IMR-90 (cell line): ENCODE measurements around the gene ACACB. TPM values are rescaled to one million over a fixed set of nuclear protein-coding genes. Genes with fewer than 3 reads are reported as not detected.

ENCODE experiments used
- ATAC-seq: fragments of 200-7000 bp; cut with Tn5 transposase; 2 replicates; pipeline ENCODE4 v1.9.1; 2020; ENCODE audit warnings: low read depth, mild to moderate bottlenecking, moderate library complexity
- BruUV-seq: library from RNA; stranded (reverse); fragments of 400-500 nt; replicated peaks from 2 replicates; lab custom pipeline; 2021; lab: Mats Ljungman, UMichigan
- CTCF ChIA-PET: fragments of 300-600 bp; formaldehyde crosslinking; extraction: SDS; loops from one replicate; lab custom pipeline; 2021; ENCODE audit warnings: antibody characterized with exemption; lab: Yijun Ruan, JAX
- POLR2A ChIA-PET: fragments of 300-600 bp; sonication (Branson Sonifier 250); formaldehyde crosslinking; loops from one replicate; lab custom pipeline; 2022; ENCODE audit warnings: antibody characterized with exemption; ENCODE audit not compliant: unreplicated experiment; lab: Charles Lee
- DNase-seq: peaks from one replicate; pipeline ENCODE4 v3.0.0; 2013
- H2AFZ ChIP-seq: replicated peaks from 2 replicates; pipeline ENCODE3; 2013; ENCODE audit warnings: low read length, mild to moderate bottlenecking; ENCODE audit not compliant: poor library complexity
- H2AK5ac ChIP-seq: 2 replicates; pipeline ENCODE4 v1.6.1; 2013; ENCODE audit warnings: low read depth, low read length, inconsistent platforms
- H2AK9ac ChIP-seq: replicated peaks from 2 replicates; pipeline ENCODE3; 2013; ENCODE audit warnings: mild to moderate bottlenecking, low read depth, low read length, moderate library complexity; ENCODE audit not compliant: poor library complexity
- H2BK120ac ChIP-seq: 2 replicates; pipeline ENCODE4 v1.6.1; 2013; ENCODE audit warnings: low read depth, low read length, inconsistent platforms
- H2BK15ac ChIP-seq: 3 replicates; pipeline ENCODE4 v1.6.1; 2013; ENCODE audit warnings: low read depth, low read length, inconsistent platforms
- H2BK20ac ChIP-seq: 2 replicates; pipeline ENCODE4 v1.6.1; 2013; ENCODE audit warnings: low read depth, mild to moderate bottlenecking, inconsistent platforms, low read length, moderate library complexity
- H2BK5ac ChIP-seq: 2 replicates; pipeline ENCODE4 v1.6.1; 2013; ENCODE audit warnings: mild to moderate bottlenecking, low read depth, low read length, inconsistent platforms; ENCODE audit not compliant: poor library complexity, severe bottlenecking
- H3K14ac ChIP-seq: replicated peaks from 2 replicates; pipeline ENCODE4 v1.6.1; 2013; ENCODE audit warnings: low read depth, low read length, inconsistent platforms
- H3K18ac ChIP-seq: 2 replicates; pipeline ENCODE4 v1.6.1; 2013; ENCODE audit warnings: low read depth, low read length, control low read depth
- H3K23ac ChIP-seq: 2 replicates; pipeline ENCODE4 v1.6.1; 2013; ENCODE audit warnings: low read depth, low read length, inconsistent platforms
- H3K27ac ChIP-seq: 2 replicates; pipeline ENCODE4 v1.5.1; 2013; ENCODE audit warnings: mild to moderate bottlenecking, control low read depth, low read length; ENCODE audit not compliant: insufficient read depth
- H3K27me3 ChIP-seq: 2 replicates; pipeline ENCODE4 v1.6.1; 2013; ENCODE audit warnings: low read length; ENCODE audit not compliant: control insufficient read depth, insufficient read depth
- H3K36me3 ChIP-seq: 2 replicates; pipeline ENCODE4 v1.6.1; 2013; ENCODE audit warnings: low read length, mixed read lengths; ENCODE audit not compliant: control insufficient read depth, insufficient read depth
- H3K4ac ChIP-seq: 2 replicates; pipeline ENCODE4 v1.6.1; 2013; ENCODE audit warnings: low read depth, low read length, inconsistent platforms
- H3K4me1 ChIP-seq: 2 replicates; pipeline ENCODE4 v1.6.1; 2013; ENCODE audit warnings: low read length, mixed read lengths; ENCODE audit not compliant: control insufficient read depth, insufficient read depth
- H3K4me2 ChIP-seq: 2 replicates; pipeline ENCODE4 v1.6.1; 2013; ENCODE audit warnings: low read depth, mild to moderate bottlenecking, control low read depth, low read length, moderate library complexity
- H3K4me3 ChIP-seq: 2 replicates; pipeline ENCODE4 v1.5.1; 2013; ENCODE audit warnings: low read depth, mild to moderate bottlenecking, control low read depth, low read length, moderate library complexity; ENCODE audit not compliant: insufficient read depth
- H3K56ac ChIP-seq: 2 replicates; pipeline ENCODE4 v1.6.1; 2013; ENCODE audit warnings: low read length, inconsistent platforms; ENCODE audit not compliant: insufficient read depth; ENCODE audit errors: extremely low read depth
- H3K79me1 ChIP-seq, 2 experiments: 2 replicates each; pipeline ENCODE4 v1.6.1; 2013; ENCODE audit warnings: low read length in 2 of 2, inconsistent platforms in 1 of 2, low read depth in 1 of 2
- H3K9ac ChIP-seq: 2 replicates; pipeline ENCODE4 v1.6.1; 2013; ENCODE audit warnings: low read depth, low read length, control low read depth
- H3K9me1 ChIP-seq: 2 replicates; pipeline ENCODE4 v1.6.1; 2013; ENCODE audit warnings: low read length, inconsistent platforms; ENCODE audit not compliant: insufficient read depth
- H3K9me3 ChIP-seq: 2 replicates; pipeline ENCODE4 v1.6.1; 2013; ENCODE audit warnings: low read length; ENCODE audit not compliant: control insufficient read depth, insufficient read depth
- H4K20me1 ChIP-seq: 2 replicates; pipeline ENCODE4 v1.6.1; 2013; ENCODE audit warnings: low read length, inconsistent platforms; ENCODE audit not compliant: insufficient read depth
- H4K5ac ChIP-seq: 2 replicates; pipeline ENCODE4 v1.6.1; 2013; ENCODE audit warnings: mild to moderate bottlenecking, low read depth, low read length, control low read depth
- H4K8ac ChIP-seq, 2 experiments: 2 replicates each; pipeline ENCODE4 v1.6.1; 2013; ENCODE audit warnings: low read depth in 2 of 2, low read length in 2 of 2, control low read depth in 1 of 2, inconsistent platforms in 1 of 2
- H4K91ac ChIP-seq: 2 replicates; pipeline ENCODE4 v1.6.1; 2013; ENCODE audit warnings: low read depth, low read length, inconsistent platforms; ENCODE audit not compliant: insufficient read depth
- BHLHE40 ChIP-seq: fragments of 150-350 bp; IDR thresholded peaks from 2 replicates; pipeline ENCODE4 v1.6.1; 2016; ENCODE audit warnings: mild to moderate bottlenecking, low read depth, low read length
- CHD1 ChIP-seq: IDR thresholded peaks from 2 replicates; pipeline ENCODE4 v1.6.1; 2012; ENCODE audit warnings: low read depth, low read length, improper control_type of control experiment
- CTCF ChIP-seq: conservative IDR thresholded peaks from 2 replicates; pipeline ENCODE4 v1.5.1; 2012; ENCODE audit warnings: mild to moderate bottlenecking, low read depth, low read length, improper control_type of control experiment
- MAFK ChIP-seq: IDR thresholded peaks from 2 replicates; pipeline ENCODE4 v1.6.1; 2012; ENCODE audit warnings: low read depth, low read length, improper control_type of control experiment
- MAZ ChIP-seq: IDR thresholded peaks from 2 replicates; pipeline ENCODE4 v1.6.1; 2012; ENCODE audit warnings: low read depth, mild to moderate bottlenecking, low read length, improper control_type of control experiment, moderate library complexity, borderline replicate concordance
- MXI1 ChIP-seq: IDR thresholded peaks from 2 replicates; pipeline ENCODE4 v1.6.1; 2012; ENCODE audit warnings: low read depth, mild to moderate bottlenecking, low read length, moderate library complexity, borderline replicate concordance
- NFE2L2 ChIP-seq: fragments of 150-350 bp; IDR thresholded peaks from 2 replicates; pipeline ENCODE4 v1.6.1; 2016; ENCODE audit warnings: low read depth, mild to moderate bottlenecking, low read length
- POLR2A ChIP-seq: IDR thresholded peaks from 2 replicates; pipeline ENCODE4 v1.6.1; 2012; ENCODE audit warnings: mild to moderate bottlenecking, low read depth, low read length
- RAD21 ChIP-seq: IDR thresholded peaks from 2 replicates; pipeline ENCODE4 v1.6.1; 2012; ENCODE audit warnings: low read length, improper control_type of control experiment
- RCOR1 ChIP-seq: IDR thresholded peaks from 2 replicates; pipeline ENCODE4 v1.6.1; 2012; ENCODE audit warnings: mild to moderate bottlenecking, low read length, improper control_type of control experiment; ENCODE audit not compliant: insufficient replicate concordance
- RFX5 ChIP-seq: IDR thresholded peaks from 2 replicates; pipeline ENCODE4 v1.8.0; 2012; ENCODE audit warnings: low read depth, mild to moderate bottlenecking, low read length, moderate library complexity
- SMC3 ChIP-seq: fragments of 150-350 bp; IDR thresholded peaks from 2 replicates; pipeline ENCODE4 v1.6.1; 2016; ENCODE audit warnings: low read depth, mild to moderate bottlenecking, antibody characterized with exemption, low read length, moderate library complexity
- USF2 ChIP-seq: fragments of 150-350 bp; IDR thresholded peaks from 2 replicates; pipeline ENCODE4 v1.6.1; 2017; ENCODE audit warnings: mild to moderate bottlenecking, antibody characterized with exemption, low read length, low read depth
- WGBS, 2 experiments: methylation state at CpG; one replicate each; pipeline versions ENCODE4 v1.1.5 to v1.1.7; 2013; ENCODE audit warnings: missing lambda C conversion rate in 2 of 2; ENCODE audit not compliant: insufficient read length in 1 of 2; ENCODE audit errors: extremely low coverage in 2 of 2; 5-methylcytosine and 5-hydroxymethylcytosine counted together
- dilution Hi-C: fragments of 300-500 bp; cut with HindIII; formaldehyde crosslinking; loops from one replicate; pipeline ENCODE4 v1.14.3; 2018; ENCODE audit warnings: low sequenced_read_pairs; ENCODE audit not compliant: unreplicated experiment
- in situ Hi-C: fragments of 300-500 bp; cut with MboI; formaldehyde crosslinking; loops from 3 replicates; pipeline ENCODE4 v1.14.3; 2019; ENCODE audit warnings: low sequenced_read_pairs, inconsistent platforms, mixed read lengths
- intact Hi-C: fragments of 100-400 bp; cut with micrococcal nuclease; formaldehyde crosslinking; loops from 2 replicates; pipeline ENCODE4 v1.10.0; 2022
- polyA plus RNA-seq, 3 experiments: library from polyadenylated mRNA; depleted of rRNA; stranded (reverse); fragments of >200 nt; gene quantifications; 2 replicates each; pipeline ENCODE4 v1.2.3, GENCODE V29; 2012; ENCODE audit warnings: low replicate concordance in 1 of 3
- total RNA-seq: library from RNA; depleted of rRNA; stranded (reverse); fragments of >200 nt; gene quantifications from 2 replicates; pipeline ENCODE4 v1.2.3, GENCODE V29; 2012
- TF ChIP-seq, protein P1 (sequence below): fragments of 150-350 bp; IDR thresholded peaks from 2 replicates; pipeline ENCODE4 v1.6.1; 2016; ENCODE audit warnings: low read depth, mild to moderate bottlenecking, low read length, moderate library complexity, borderline replicate concordance

The ACACB gene
- total and polyA plus RNA-seq, 2 of the 4 experiments (the other 2 are of a cell fraction) = 2.0 to 2.1 TPM

DNA sequence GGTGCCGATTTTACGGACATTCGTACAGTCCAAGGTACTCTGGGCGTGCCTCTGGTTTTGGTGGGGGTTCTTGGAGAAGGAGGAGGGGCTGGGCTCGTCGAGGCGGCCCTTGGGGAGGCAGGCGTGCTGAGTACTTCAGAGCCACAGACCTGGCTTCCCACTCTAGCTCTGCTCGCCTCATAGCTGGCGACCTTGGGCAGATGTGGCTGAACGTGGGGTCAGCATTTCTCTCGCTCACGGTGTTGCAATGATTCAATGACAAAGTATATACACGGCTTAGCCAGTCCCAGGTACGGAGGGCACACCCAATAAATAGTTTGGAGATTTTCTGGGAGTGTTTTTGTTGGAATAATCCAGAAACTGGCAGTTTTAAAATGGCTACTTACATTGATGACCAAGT is 117.6 kb downstream of the ACACB start:
- no peaks in the 10 kb centered on the region for H3K9me1 ChIP-seq
- H2BK15ac ChIP-seq = no peak overlapping the region
- H3K23ac ChIP-seq = no peak overlapping the region
- no peaks in the 10 kb centered on the region for H3K9me3 ChIP-seq
- BruUV-seq = no TSS peak
- H2AK5ac ChIP-seq = no peak overlapping the region
- intact Hi-C loops = no loop called here
- DNase-seq (no peak), ATAC-seq (no peak)
- H4K20me1 ChIP-seq = no peaks in the 10 kb centered on the region
- dilution Hi-C loops = no loop called here
- no peak overlapping the region for H3K9ac ChIP-seq
- H2BK20ac ChIP-seq = no peak overlapping the region
- no peak overlapping the region for H3K56ac ChIP-seq
- H3K36me3 ChIP-seq = peaks cover 4% of the 10 kb centered on the region; the same call in 1 of the 2 replicates
- no peaks in the 10 kb centered on the region for H3K4me1 ChIP-seq
- H4K91ac ChIP-seq = no peak overlapping the region
- no peaks in the 10 kb centered on the region for H3K79me1 ChIP-seq
- no peak overlapping the region for H4K8ac ChIP-seq
- POLR2A ChIA-PET = no interaction called here
- no peak overlapping the region for H2BK5ac ChIP-seq
- no peak overlapping the region for H3K4me3 ChIP-seq
- no peak overlapping the region for H2AFZ ChIP-seq
- no peak overlapping the region for H3K27ac ChIP-seq
- H3K14ac ChIP-seq = no peak overlapping the region
- H3K4me2 ChIP-seq = no peak overlapping the region
- H2AK9ac ChIP-seq = no peak overlapping the region
- CTCF ChIA-PET = no interaction called here
- in situ Hi-C loops = no loop called here
- no peak overlapping the region for H4K5ac ChIP-seq
- H3K27me3 ChIP-seq = no peaks in the 10 kb centered on the region
- no peak overlapping the region for H2BK120ac ChIP-seq
- WGBS, 2 experiments = 81% methylated on average over 6 of the region's 15 CpGs; no CpG with 5 or more reads in 1 of the 2 experiments
- H3K18ac ChIP-seq = no peak overlapping the region
- TF ChIP-seq MAFK (no peak), BHLHE40 (no peak), CHD1 (no peak), CTCF (no peak), SMC3 (no peak), POLR2A (no peak), RCOR1 (no peak), MAZ (no peak), MXI1 (no peak), USF2 (no peak), RAD21 (no peak), NFE2L2 (no peak), RFX5 (no peak)
- TF ChIP-seq, protein P1, sequence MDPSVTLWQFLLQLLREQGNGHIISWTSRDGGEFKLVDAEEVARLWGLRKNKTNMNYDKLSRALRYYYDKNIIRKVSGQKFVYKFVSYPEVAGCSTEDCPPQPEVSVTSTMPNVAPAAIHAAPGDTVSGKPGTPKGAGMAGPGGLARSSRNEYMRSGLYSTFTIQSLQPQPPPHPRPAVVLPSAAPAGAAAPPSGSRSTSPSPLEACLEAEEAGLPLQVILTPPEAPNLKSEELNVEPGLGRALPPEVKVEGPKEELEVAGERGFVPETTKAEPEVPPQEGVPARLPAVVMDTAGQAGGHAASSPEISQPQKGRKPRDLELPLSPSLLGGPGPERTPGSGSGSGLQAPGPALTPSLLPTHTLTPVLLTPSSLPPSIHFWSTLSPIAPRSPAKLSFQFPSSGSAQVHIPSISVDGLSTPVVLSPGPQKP = no peak
- H3K4ac ChIP-seq = no peak overlapping the region
